Hepatocyte (in vitro differentiated cells): ENCODE results near the gene MYCBPAP. TPM values are rescaled to one million over a fixed set of nuclear protein-coding genes. Genes with fewer than 3 reads are reported as not detected.

Experiments
- DNase-seq: peaks from one replicate; pipeline ENCODE4 v3.0.0-alpha.2; 2016; ENCODE audit warnings: low spot score
- H2AFZ ChIP-seq: fragments of 200-600 bp; sonication (generic); 2 replicates; pipeline ENCODE4 v1.6.0; 2016; ENCODE audit warnings: antibody characterized with exemption, mild to moderate bottlenecking
- H3K27ac ChIP-seq: fragments of 200-600 bp; sonication (generic); 2 replicates; pipeline ENCODE4 v1.5.1; 2016; ENCODE audit warnings: mild to moderate bottlenecking
- H3K27me3 ChIP-seq: fragments of 200-600 bp; sonication (generic); 2 replicates; pipeline ENCODE4 v1.6.1; 2016
- H3K36me3 ChIP-seq: fragments of 200-600 bp; sonication (generic); replicated peaks from 2 replicates; pipeline ENCODE4 v1.5.1; 2016; ENCODE audit warnings: low read depth; ENCODE audit not compliant: insufficient read depth
- H3K4me1 ChIP-seq: fragments of 200-600 bp; sonication (generic); 2 replicates; pipeline ENCODE4 v1.5.1; 2016; ENCODE audit warnings: mild to moderate bottlenecking, moderate library complexity; ENCODE audit not compliant: insufficient read depth
- H3K4me2 ChIP-seq: fragments of 200-600 bp; sonication (generic); 2 replicates; pipeline ENCODE4 v1.6.0; 2016
- H3K4me3 ChIP-seq: fragments of 200-600 bp; sonication (generic); 2 replicates; pipeline ENCODE4 v1.5.1; 2016; ENCODE audit warnings: mild to moderate bottlenecking
- H3K79me2 ChIP-seq: fragments of 200-600 bp; sonication (generic); 2 replicates; pipeline ENCODE4 v1.6.0; 2017; ENCODE audit warnings: mild to moderate bottlenecking
- H3K9me2 ChIP-seq: fragments of 200-600 bp; sonication (generic); replicated peaks from 2 replicates; pipeline ENCODE4 v1.6.0; 2017; ENCODE audit warnings: mild to moderate bottlenecking; ENCODE audit not compliant: insufficient read depth
- H3K9me3 ChIP-seq: fragments of 200-600 bp; sonication (generic); 2 replicates; pipeline ENCODE4 v1.5.1; 2016; ENCODE audit warnings: low read depth, mild to moderate bottlenecking
- H4K20me1 ChIP-seq: fragments of 200-600 bp; sonication (generic); 2 replicates; pipeline ENCODE4 v1.6.0; 2016; ENCODE audit warnings: mild to moderate bottlenecking; ENCODE audit not compliant: insufficient read depth, poor library complexity, severe bottlenecking
- CTCF ChIP-seq: fragments of 200-600 bp; sonication (generic); IDR thresholded peaks from 2 replicates; pipeline ENCODE4 v1.5.1; 2016; ENCODE audit warnings: antibody characterized with exemption, mild to moderate bottlenecking; ENCODE audit not compliant: poor library complexity
- EZH2 ChIP-seq: fragments of 200-600 bp; sonication (generic); IDR thresholded peaks from 2 replicates; pipeline ENCODE4 v1.6.1; 2016; ENCODE audit warnings: antibody characterized with exemption, mild to moderate bottlenecking, borderline replicate concordance
- EZH2phosphoT487 ChIP-seq: fragments of 200-600 bp; sonication (generic); IDR thresholded peaks from one replicate; pipeline ENCODE4 v1.6.1; 2018; ENCODE audit warnings: antibody characterized with exemption, mild to moderate bottlenecking, low read depth, moderate library complexity; ENCODE audit not compliant: unreplicated experiment, severe bottlenecking
- WGBS: methylation state at CpG from one replicate; pipeline ENCODE4 v1.1.6; 2016; ENCODE audit warnings: low lambda C conversion rate; ENCODE audit errors: missing lambda C conversion rate; 5-methylcytosine and 5-hydroxymethylcytosine counted together
- polyA plus RNA-seq: library from polyadenylated mRNA; unstranded; fragments of >200 nt; fragmentation: Nextera tagmentation; extraction: Ambion mirVana; gene quantifications from 2 replicates; pipeline ENCODE4 v1.2.1, GENCODE V29; 2016
- total RNA-seq: library from RNA; depleted of rRNA; stranded (reverse); fragments of >200 nt; gene quantifications from 2 replicates; pipeline ENCODE4 v1.2.3, GENCODE V29; 2014

Gene MYCBPAP
- total and polyA plus RNA-seq, 2 experiments from 2014 or later = 0.43 to 0.70 TPM

- H4K20me1 ChIP-seq = no peaks in the 10 kb centered on the region
- H3K36me3 ChIP-seq = no peaks in the 10 kb centered on the region
- no peak overlapping the region for H3K4me3 ChIP-seq
- peaks cover 3% of the 10 kb centered on the region for H3K4me1 ChIP-seq
- TF ChIP-seq EZH2phosphoT487 = no peak
- no peak for TF ChIP-seq CTCF
- TF ChIP-seq EZH2 = no peak
- no peaks in the 10 kb centered on the region for H3K9me2 ChIP-seq
- no peak overlapping the region for H3K4me2 ChIP-seq
- no peaks in the 10 kb centered on the region for H3K9me3 ChIP-seq
- no peaks in the 10 kb centered on the region for H3K79me2 ChIP-seq
- H3K27me3 ChIP-seq = no peaks in the 10 kb centered on the region
- 90% methylated on average over 8 of the region's 9 CpGs for WGBS
- H2AFZ ChIP-seq = no peak overlapping the region
- no peak overlapping the region for H3K27ac ChIP-seq
- no peak for DNase-seq
These were observed 41.7 kb upstream of the MYCBPAP start for GRCh38 chr17:50466371-50467113.

- WGBS = 85% methylated on average over 7 of the region's 7 CpGs
- Histone ChIP-seq H2AFZ (no peak overlapping the region), H3K79me2 (no peaks in the 10 kb centered on the region), H4K20me1 (no peaks in the 10 kb centered on the region), H3K4me3 (no peak overlapping the region), H3K36me3 (no peaks in the 10 kb centered on the region), H3K9me3 (no peaks in the 10 kb centered on the region), H3K4me2 (no peak overlapping the region), H3K9me2 (no peaks in the 10 kb centered on the region), H3K4me1 (peaks cover 3% of the 10 kb centered on the region), H3K27ac (no peak overlapping the region), H3K27me3 (no peaks in the 10 kb centered on the region)
- no peak for TF ChIP-seq EZH2
- no peak for TF ChIP-seq EZH2phosphoT487
- no peak for TF ChIP-seq CTCF
- no peak for DNase-seq
These were observed 41.0 kb upstream of the MYCBPAP start for GRCh38 chr17:50467114-50467854.

GRCh38 chr17:50467855-50468303 is 40.4 kb upstream of the MYCBPAP start:
- TF ChIP-seq CTCF = no peak
- TF ChIP-seq EZH2 = no peak
- no peak for TF ChIP-seq EZH2phosphoT487
- 78% methylated on average over 13 of the region's 13 CpGs for WGBS
- Histone ChIP-seq H3K36me3 (no peaks in the 10 kb centered on the region), H3K4me1 (peaks cover 3% of the 10 kb centered on the region), H3K9me3 (no peaks in the 10 kb centered on the region), H2AFZ (no peak overlapping the region), H3K4me2 (peak overlapping the region; percentile 93), H3K27ac (no peak overlapping the region), H3K79me2 (no peaks in the 10 kb centered on the region), H3K9me2 (no peaks in the 10 kb centered on the region), H3K27me3 (no peaks in the 10 kb centered on the region), H3K4me3 (no peak overlapping the region), H4K20me1 (no peaks in the 10 kb centered on the region)
- no peak for DNase-seq
